Prostate gland (tissue), 2 donors: Measurements from ENCODE around the gene CSMD2.

ENCODE experiments used
- POLR2A ChIP-seq: fragments of 450-650 bp; IDR thresholded peaks from one replicate; pipeline ENCODE4 v1.6.1; 2016; ENCODE audit warnings: antibody characterized with exemption, mild to moderate bottlenecking
- POLR2AphosphoS5 ChIP-seq: sonication (generic); formaldehyde crosslinking; IDR thresholded peaks from one replicate; pipeline ENCODE4 v1.6.1; 2017; ENCODE audit warnings: antibody characterized with exemption
- TF ChIP-seq, protein P1 (sequence below), 4 experiments: fragments of 200-600 bp in 2 of 4; fragments of 450-650 bp in 2 of 4; sonication (generic) in 2 of 4; IDR thresholded peaks; 1 replicate in 3 of 4; 2 replicates in 1 of 4; pipeline ENCODE4 v1.5.1; 2016 to 2019; ENCODE audit warnings: antibody characterized with exemption in 4 of 4, mild to moderate bottlenecking in 2 of 4, moderate library complexity in 2 of 4

DNA sequence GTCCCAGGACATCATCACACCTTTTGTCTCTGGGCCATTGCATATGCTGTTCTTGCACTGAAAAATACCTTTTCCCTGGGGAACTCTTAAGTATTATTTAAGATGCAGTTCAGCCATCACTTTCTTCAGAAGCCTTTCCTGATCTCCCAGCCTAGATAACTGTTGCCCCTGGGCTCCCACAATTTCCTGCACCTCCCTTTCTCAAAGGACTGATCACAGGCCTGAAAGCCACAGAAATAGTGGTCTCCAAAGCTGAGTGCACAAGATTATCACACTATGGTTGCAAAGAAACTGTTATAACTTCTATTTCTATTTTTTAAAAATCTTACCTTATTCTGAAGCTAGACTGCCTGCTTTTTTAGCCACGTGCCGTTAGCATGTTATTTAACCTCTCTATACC, 695.3 kb downstream of the CSMD2 start:
- TF ChIP-seq, protein P1, sequence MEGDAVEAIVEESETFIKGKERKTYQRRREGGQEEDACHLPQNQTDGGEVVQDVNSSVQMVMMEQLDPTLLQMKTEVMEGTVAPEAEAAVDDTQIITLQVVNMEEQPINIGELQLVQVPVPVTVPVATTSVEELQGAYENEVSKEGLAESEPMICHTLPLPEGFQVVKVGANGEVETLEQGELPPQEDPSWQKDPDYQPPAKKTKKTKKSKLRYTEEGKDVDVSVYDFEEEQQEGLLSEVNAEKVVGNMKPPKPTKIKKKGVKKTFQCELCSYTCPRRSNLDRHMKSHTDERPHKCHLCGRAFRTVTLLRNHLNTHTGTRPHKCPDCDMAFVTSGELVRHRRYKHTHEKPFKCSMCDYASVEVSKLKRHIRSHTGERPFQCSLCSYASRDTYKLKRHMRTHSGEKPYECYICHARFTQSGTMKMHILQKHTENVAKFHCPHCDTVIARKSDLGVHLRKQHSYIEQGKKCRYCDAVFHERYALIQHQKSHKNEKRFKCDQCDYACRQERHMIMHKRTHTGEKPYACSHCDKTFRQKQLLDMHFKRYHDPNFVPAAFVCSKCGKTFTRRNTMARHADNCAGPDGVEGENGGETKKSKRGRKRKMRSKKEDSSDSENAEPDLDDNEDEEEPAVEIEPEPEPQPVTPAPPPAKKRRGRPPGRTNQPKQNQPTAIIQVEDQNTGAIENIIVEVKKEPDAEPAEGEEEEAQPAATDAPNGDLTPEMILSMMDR (IDR thresholded peaks at IDR 0.05): no peak
- TF ChIP-seq POLR2A (no peak), POLR2AphosphoS5 (no peak)
